Fibroblast of villous mesenchyme (primary cell): ENCODE results near the gene PKLR. TPM values are rescaled to one million over a fixed set of nuclear protein-coding genes. Genes with fewer than 3 reads are reported as not detected.

ENCODE experiments used
- DNase-seq: peaks from one replicate; pipeline ENCODE4 v3.0.0-alpha.2; 2010; ENCODE audit warnings: low read depth
- H3K4me3 ChIP-seq: 2 replicates; pipeline ENCODE4 v1.5.1; 2011; ENCODE audit warnings: low read depth, mild to moderate bottlenecking, low read length
- total RNA-seq: library from RNA; depleted of rRNA; stranded (reverse); fragments of >200 nt; gene quantifications from 2 replicates; pipeline ENCODE4 v1.2.3, GENCODE V29; 2012
- TF ChIP-seq, protein P1 (sequence below): IDR thresholded peaks from 2 replicates; pipeline ENCODE4 v1.5.1; 2012; ENCODE audit warnings: low read depth, mild to moderate bottlenecking, low read length; ENCODE audit not compliant: insufficient read depth

Gene PKLR
- total RNA-seq, 1 donor: not detected

DNA sequence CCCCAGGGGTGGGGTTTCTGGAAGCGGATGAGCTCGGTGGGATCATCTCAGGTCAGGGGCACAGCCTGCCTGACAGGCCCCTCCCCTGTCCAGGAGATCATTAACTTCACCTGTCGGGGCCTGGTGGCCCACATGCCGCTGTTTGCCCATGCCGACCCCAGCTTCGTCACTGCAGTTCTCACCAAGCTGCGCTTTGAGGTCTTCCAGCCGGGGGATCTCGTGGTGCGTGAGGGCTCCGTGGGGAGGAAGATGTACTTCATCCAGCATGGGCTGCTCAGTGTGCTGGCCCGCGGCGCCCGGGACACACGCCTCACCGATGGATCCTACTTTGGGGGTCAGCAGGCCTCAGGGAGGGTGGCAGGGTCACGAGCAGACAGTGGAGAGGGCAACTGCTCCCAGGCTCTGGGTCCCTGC lies 15.6 kb downstream of the PKLR start:
- H3K4me3 ChIP-seq: no peak overlapping the region
- DNase-seq: no peak
- TF ChIP-seq, protein P1, sequence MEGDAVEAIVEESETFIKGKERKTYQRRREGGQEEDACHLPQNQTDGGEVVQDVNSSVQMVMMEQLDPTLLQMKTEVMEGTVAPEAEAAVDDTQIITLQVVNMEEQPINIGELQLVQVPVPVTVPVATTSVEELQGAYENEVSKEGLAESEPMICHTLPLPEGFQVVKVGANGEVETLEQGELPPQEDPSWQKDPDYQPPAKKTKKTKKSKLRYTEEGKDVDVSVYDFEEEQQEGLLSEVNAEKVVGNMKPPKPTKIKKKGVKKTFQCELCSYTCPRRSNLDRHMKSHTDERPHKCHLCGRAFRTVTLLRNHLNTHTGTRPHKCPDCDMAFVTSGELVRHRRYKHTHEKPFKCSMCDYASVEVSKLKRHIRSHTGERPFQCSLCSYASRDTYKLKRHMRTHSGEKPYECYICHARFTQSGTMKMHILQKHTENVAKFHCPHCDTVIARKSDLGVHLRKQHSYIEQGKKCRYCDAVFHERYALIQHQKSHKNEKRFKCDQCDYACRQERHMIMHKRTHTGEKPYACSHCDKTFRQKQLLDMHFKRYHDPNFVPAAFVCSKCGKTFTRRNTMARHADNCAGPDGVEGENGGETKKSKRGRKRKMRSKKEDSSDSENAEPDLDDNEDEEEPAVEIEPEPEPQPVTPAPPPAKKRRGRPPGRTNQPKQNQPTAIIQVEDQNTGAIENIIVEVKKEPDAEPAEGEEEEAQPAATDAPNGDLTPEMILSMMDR: no peak

DNA sequence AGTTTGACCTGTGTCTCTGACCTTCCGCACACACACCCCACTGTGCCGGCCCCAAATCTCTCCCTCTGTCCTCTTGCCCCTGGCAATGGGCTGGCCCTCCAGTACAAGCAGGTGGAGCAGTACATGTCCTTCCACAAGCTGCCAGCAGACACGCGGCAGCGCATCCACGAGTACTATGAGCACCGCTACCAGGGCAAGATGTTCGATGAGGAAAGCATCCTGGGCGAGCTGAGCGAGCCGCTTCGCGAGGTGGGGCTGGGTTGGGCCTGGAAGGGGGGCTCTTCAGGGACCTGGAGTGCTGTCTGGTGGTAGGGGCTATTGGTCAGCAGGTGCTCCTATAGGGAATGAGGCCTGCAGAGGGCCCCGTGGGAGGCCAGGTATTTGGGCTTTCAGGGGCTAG lies 16.2 kb downstream of the PKLR start:
- H3K4me3 ChIP-seq: no peak overlapping the region
- TF ChIP-seq, protein P1: no peak
- no peak for DNase-seq

DNA sequence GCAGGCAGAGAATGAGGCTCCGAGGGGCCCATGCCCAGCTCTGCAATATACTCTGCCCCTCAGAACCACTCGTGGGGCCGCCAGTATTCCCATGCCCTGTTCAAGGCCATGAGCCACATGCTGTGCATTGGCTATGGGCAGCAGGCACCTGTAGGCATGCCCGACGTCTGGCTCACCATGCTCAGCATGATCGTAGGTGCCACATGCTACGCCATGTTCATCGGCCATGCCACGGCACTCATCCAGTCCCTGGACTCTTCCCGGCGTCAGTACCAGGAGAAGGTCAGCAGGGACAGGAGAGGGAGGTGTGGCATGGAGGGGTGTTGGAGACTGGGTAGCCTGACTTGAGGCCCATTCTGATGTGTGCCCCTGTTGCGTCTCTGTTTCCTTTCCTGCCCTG lies 16.8 kb downstream of the PKLR start:
- H3K4me3 ChIP-seq: no peak overlapping the region
- TF ChIP-seq, protein P1: no peak
- DNase-seq: no peak

DNA sequence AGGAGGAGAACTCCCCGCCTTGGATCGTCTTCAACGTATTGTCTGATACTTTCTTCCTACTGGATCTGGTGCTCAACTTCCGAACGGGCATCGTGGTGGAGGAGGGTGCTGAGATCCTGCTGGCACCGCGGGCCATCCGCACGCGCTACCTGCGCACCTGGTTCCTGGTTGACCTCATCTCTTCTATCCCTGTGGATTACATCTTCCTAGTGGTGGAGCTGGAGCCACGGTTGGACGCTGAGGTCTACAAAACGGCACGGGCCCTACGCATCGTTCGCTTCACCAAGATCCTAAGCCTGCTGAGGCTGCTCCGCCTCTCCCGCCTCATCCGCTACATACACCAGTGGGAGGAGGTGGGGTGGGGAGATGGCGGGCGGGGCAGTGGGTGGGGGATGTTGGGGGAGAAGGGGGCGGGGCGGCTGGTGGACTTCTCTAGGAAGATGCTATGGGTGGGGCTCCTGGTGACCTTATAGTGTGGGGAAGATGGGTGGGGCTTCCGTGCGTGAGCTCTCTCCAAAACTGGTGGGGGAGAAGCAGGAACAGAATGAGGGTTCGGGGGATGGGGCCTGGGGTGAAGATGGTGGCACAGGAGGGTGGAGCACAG lies 18.6 kb downstream of the PKLR start:
- TF ChIP-seq, protein P1: no peak

GRCh38 chr1:155279268-155279667 lies 22.0 kb downstream of the PKLR start:
- H3K4me3 ChIP-seq: no peak overlapping the region
- DNase-seq: no peak
- TF ChIP-seq, protein P1: no peak

More for the DNA sequence above, 18.6 kb downstream of the PKLR start:
- no peak for DNase-seq
- no peak overlapping the region for H3K4me3 ChIP-seq

DNA sequence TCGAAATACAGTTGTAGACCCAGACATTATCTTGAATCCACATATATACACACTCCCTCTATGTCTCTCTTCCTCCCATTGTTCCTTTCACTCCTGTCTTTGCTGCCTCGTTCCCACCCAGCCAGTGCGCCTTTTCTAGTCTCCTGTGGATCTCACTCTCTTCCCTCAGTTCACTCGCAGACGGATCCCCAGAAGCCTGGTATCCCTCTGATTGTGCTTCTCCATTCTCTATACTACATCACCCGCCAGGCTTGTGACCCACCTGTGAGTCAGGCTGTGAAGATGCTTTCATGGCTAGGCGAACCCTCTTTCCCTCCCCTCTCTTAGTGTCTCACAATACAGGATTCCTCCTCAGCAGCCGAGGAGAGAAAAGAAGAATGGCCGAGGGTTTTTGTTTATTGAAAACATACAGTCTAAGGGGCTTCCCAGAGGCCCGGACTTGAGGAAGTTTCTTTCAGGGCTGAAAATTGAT lies 22.5 kb downstream of the PKLR start:
- no peak overlapping the region for H3K4me3 ChIP-seq
- DNase-seq: no peak
- TF ChIP-seq, protein P1: no peak
